HepG2 (cell line): ENCODE data around the gene NOVA2. TPM values are rescaled to one million over a fixed set of nuclear protein-coding genes. Genes with fewer than 3 reads are reported as not detected.
A peak's percentile ranks its signal among the peaks of the same experiment; 100 is the strongest.

ENCODE experiments used
- AHR ChIP-seq: IDR thresholded peaks from 2 replicates; pipeline ENCODE4 v1.6.1; 2018; ENCODE audit warnings: missing genetic modification reagents, missing compliant biosample characterization
- BATF2 ChIP-seq: sonication (generic); formaldehyde crosslinking; IDR thresholded peaks from 2 replicates; pipeline ENCODE4 v1.8.0; 2022; ENCODE audit warnings: mild to moderate bottlenecking, missing genetic modification reagents, moderate library complexity
- GPBP1L1 ChIP-seq: sonication (generic); formaldehyde crosslinking; IDR thresholded peaks from 2 replicates; pipeline ENCODE4 v1.5.0; 2020; ENCODE audit warnings: mild to moderate bottlenecking, missing genetic modification reagents
- HMGA1 ChIP-seq: sonication (generic); formaldehyde crosslinking; conservative IDR thresholded peaks from 2 replicates; pipeline ENCODE4 v1.4.0; 2020; ENCODE audit warnings: missing genetic modification reagents
- HNF4G ChIP-seq, 2 experiments: sonication (generic) in 1 of 2; formaldehyde crosslinking in 1 of 2; IDR thresholded peaks; 2 replicates each; pipeline versions ENCODE4 v1.4.0 to v1.6.1; 2011 to 2020; ENCODE audit warnings: borderline replicate concordance in 2 of 2, low read depth in 2 of 2, mild to moderate bottlenecking in 2 of 2, low read length in 1 of 2, missing genetic modification reagents in 1 of 2, moderate library complexity in 1 of 2
- MIER3 ChIP-seq: IDR thresholded peaks from 2 replicates; pipeline ENCODE4 v1.6.1; 2016; ENCODE audit warnings: missing compliant biosample characterization, borderline replicate concordance
- MLLT10 ChIP-seq: sonication (generic); formaldehyde crosslinking; IDR thresholded peaks from 2 replicates; pipeline ENCODE4 v1.4.0; 2020; ENCODE audit warnings: missing genetic modification reagents
- MYNN ChIP-seq: sonication (generic); formaldehyde crosslinking; IDR thresholded peaks from 2 replicates; pipeline ENCODE4 v1.4.0; 2020; ENCODE audit warnings: mild to moderate bottlenecking, low read depth, missing genetic modification reagents
- NBN ChIP-seq: fragments of 450-650 bp; conservative IDR thresholded peaks from 2 replicates; pipeline ENCODE4 v1.6.1; 2017
- NFIC ChIP-seq: IDR thresholded peaks from 2 replicates; pipeline ENCODE4 v1.6.1; 2012; ENCODE audit warnings: mild to moderate bottlenecking, low read length, inconsistent platforms
- SIN3A ChIP-seq: IDR thresholded peaks from 2 replicates; pipeline ENCODE4 v1.6.1; 2011; ENCODE audit warnings: low read depth, mild to moderate bottlenecking, control low read depth, low read length, borderline replicate concordance
- TFDP2 ChIP-seq: sonication (generic); formaldehyde crosslinking; IDR thresholded peaks from 2 replicates; pipeline ENCODE4 v1.4.0; 2020; ENCODE audit warnings: missing genetic modification reagents
- TMF1 ChIP-seq: sonication (generic); formaldehyde crosslinking; IDR thresholded peaks from 2 replicates; pipeline ENCODE4 v1.8.1; 2022; ENCODE audit warnings: low read depth, missing genetic modification reagents
- ZNF142 ChIP-seq: sonication (generic); formaldehyde crosslinking; IDR thresholded peaks from 2 replicates; pipeline ENCODE4 v1.4.0; 2020; ENCODE audit warnings: missing genetic modification reagents
- ZNF451 ChIP-seq: sonication (generic); formaldehyde crosslinking; IDR thresholded peaks from 2 replicates; pipeline ENCODE4 v1.5.0; 2020; ENCODE audit warnings: mild to moderate bottlenecking, missing genetic modification reagents
- ZNF563 ChIP-seq: sonication (generic); formaldehyde crosslinking; IDR thresholded peaks from 2 replicates; pipeline ENCODE4 v1.8.0; 2022; ENCODE audit warnings: mild to moderate bottlenecking, moderate library complexity, missing genetic modification reagents
- ZNF615 ChIP-seq: sonication (generic); formaldehyde crosslinking; IDR thresholded peaks from 2 replicates; pipeline ENCODE4 v1.5.0; 2020; ENCODE audit warnings: mild to moderate bottlenecking, missing genetic modification reagents, borderline replicate concordance
- ZNF644 ChIP-seq: IDR thresholded peaks from 2 replicates; pipeline ENCODE4 v1.6.1; 2016; ENCODE audit warnings: low read depth
- polyA plus RNA-seq, 8 experiments: library from polyadenylated mRNA; depleted of rRNA in 3 of 8; stranded (reverse) in 7 of 8; unstranded in 1 of 8; fragments of >200 nt; fragmentation: Illumina TruSeq in 4 of 8; extraction: Trizol in 4 of 8; gene quantifications; 2 replicates each; pipeline versions ENCODE4 v1.2.1 to v1.2.3, GENCODE V29; 2011 to 2016; ENCODE audit warnings: low read depth in 4 of 8, missing spikeins in 1 of 8, mixed read lengths in 1 of 8; ENCODE audit not compliant: insufficient read depth in 1 of 8
- total RNA-seq, 5 experiments: library from RNA; depleted of rRNA; stranded (reverse); fragments of >200 nt; fragmentation: Illumina TruSeq; extraction: Trizol; gene quantifications; 2 replicates each; pipeline ENCODE4 v1.2.3, GENCODE V29; 2016; ENCODE audit warnings: low read depth in 1 of 5
- TF ChIP-seq, protein P1 (sequence below): sonication (generic); formaldehyde crosslinking; IDR thresholded peaks from 2 replicates; pipeline ENCODE4 v1.8.1; 2023; ENCODE audit warnings: mild to moderate bottlenecking, missing genetic modification reagents, borderline replicate concordance

NOVA2 gene
- total and polyA plus RNA-seq, 2 of the 13 experiments (the other 11 are each of a cell fraction or from before 2014, with no cell fraction given): not detected

- TF ChIP-seq ZNF142 (CRISPR knock-in tag) (no peak), HMGA1 (CRISPR knock-in tag) (no peak), MLLT10 (CRISPR knock-in tag) (no peak), TFDP2 (peak; percentile 100), BATF2 (CRISPR knock-in tag) (peak; percentile 79; the same call in 1 of the 2 replicates), HNF4G (IDR thresholded peaks at IDR 0.05; ENCODE audit: borderline replicate concordance, low read depth, low read length) (no peak), HNF4G (CRISPR knock-in tag; IDR thresholded peaks at IDR 0.05; ENCODE audit: borderline replicate concordance, low read depth) (no peak), GPBP1L1 (no peak), MIER3 (CRISPR knock-in tag) (no peak; the same call in 1 of the 2 replicates), TMF1 (CRISPR knock-in tag) (0 out of 2 replicates have a peak, but pooled peaks have one; percentile 82), AHR (0 out of 2 replicates have a peak, but pooled peaks have one; percentile 32), SIN3A (peak; percentile 94), NFIC (no peak), ZNF644 (CRISPR knock-in tag) (no peak), ZNF563 (peak; percentile 17; the same call in 1 of the 2 replicates), NBN (no peak), ZNF615 (CRISPR knock-in tag) (no peak), MYNN (CRISPR knock-in tag) (no peak), ZNF451 (CRISPR knock-in tag) (no peak)
- TF ChIP-seq, protein P1, sequence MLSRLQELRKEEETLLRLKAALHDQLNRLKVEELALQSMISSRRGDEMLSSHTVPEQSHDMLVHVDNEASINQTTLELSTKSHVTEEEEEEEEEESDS (CRISPR knock-in tag): 0 out of 2 replicates have a peak, but pooled peaks have one; percentile 12
Measured at GRCh38 chr19:45927565-45928261, 46.0 kb downstream of the NOVA2 start (continued).
